Right ventricle myocardium superior (tissue), 1 donor: Measurements from ENCODE around the gene TTC34. TPM values are rescaled to one million over a fixed set of nuclear protein-coding genes. Genes with fewer than 3 reads are reported as not detected.

Source experiments
- ATAC-seq: fragments of 200-7000 bp; cut with Tn5 transposase; one replicate; pipeline ENCODE4 v1.9.1; 2020; ENCODE audit warnings: mild to moderate bottlenecking; ENCODE audit not compliant: poor library complexity
- DNase-seq: peaks from one replicate; pipeline ENCODE4 v3.0.0-alpha.2; 2020
- intact Hi-C: fragments of 100-400 bp; cut with DNase I; formaldehyde crosslinking; loops from one replicate; pipeline ENCODE4 v1.11.2; 2022
- total RNA-seq: library from RNA; stranded (reverse); fragmentation: NEBNext Ultra II Directional; extraction: Animal tissue kit (Norgen Biotek cat#: 25700); gene quantifications from one replicate; pipeline ENCODE4 v1.2.1, GENCODE V29; 2021
- donor health status: DM: no; HTN: yes; CAD: no; lungs with severe emphysema.

Gene TTC34
- total RNA-seq, 1 donor from 2014 or later, result 0.56 TPM

GRCh38 chr1:2609319-2610035 lies 192.0 kb downstream of the TTC34 start:
- DNase-seq (peak; percentile 33), ATAC-seq (no peak)
- intact Hi-C loops, result no loop called here

GRCh38 chr1:2607641-2608091 lies 193.8 kb downstream of the TTC34 start:
- intact Hi-C loops, result no loop called here
- ATAC-seq (peak; percentile 66), DNase-seq (peak; percentile 59)

- ATAC-seq, result no peak
- DNase-seq, result peak; percentile 43
- intact Hi-C loops, result no loop called here
Measured at GRCh38 chr1:2606881-2607621, 194.4 kb downstream of the TTC34 start.

- intact Hi-C loops, result no loop called here
- ATAC-seq (no peak), DNase-seq (peak; percentile 25)
Measured at GRCh38 chr1:2606396-2606880, 195.1 kb downstream of the TTC34 start.

GRCh38 chr1:2605509-2606395 lies 195.7 kb downstream of the TTC34 start:
- ATAC-seq (no peak), DNase-seq (peak; percentile 38)
- intact Hi-C loops, result no loop called here

GRCh38 chr1:2604844-2605508 lies 196.5 kb downstream of the TTC34 start:
- intact Hi-C loops, result no loop called here
- DNase-seq (no peak), ATAC-seq (no peak)

- intact Hi-C loops, result no loop called here
- DNase-seq (peak; percentile 40), ATAC-seq (no peak)
Measured at GRCh38 chr1:2604156-2604843, 197.2 kb downstream of the TTC34 start.

GRCh38 chr1:2603521-2604155 lies 197.9 kb downstream of the TTC34 start:
- ATAC-seq, result no peak
- intact Hi-C loops, result no loop called here
- DNase-seq, result peak; percentile 26

GRCh38 chr1:2602866-2603520 lies 198.5 kb downstream of the TTC34 start:
- peak; percentile 22 for DNase-seq
- no peak for ATAC-seq
- intact Hi-C loops, result no loop called here

- intact Hi-C loops, result no loop called here
- DNase-seq (no peak), ATAC-seq (no peak)
Measured at GRCh38 chr1:2602311-2602835, 199.1 kb downstream of the TTC34 start.

- intact Hi-C loops, result no loop called here
- ATAC-seq (no peak), DNase-seq (peak; percentile 30)
Measured at GRCh38 chr1:2601721-2602303, 199.7 kb downstream of the TTC34 start.

GRCh38 chr1:2598329-2598931 lies 203.1 kb downstream of the TTC34 start:
- DNase-seq (no peak), ATAC-seq (no peak)
- intact Hi-C loops, result no loop called here

- ATAC-seq (no peak), DNase-seq (peak; percentile 31)
- intact Hi-C loops, result no loop called here
Measured at GRCh38 chr1:2597441-2598328, 203.8 kb downstream of the TTC34 start.

- DNase-seq (peak; percentile 21), ATAC-seq (no peak)
- intact Hi-C loops, result no loop called here
Measured at GRCh38 chr1:2596530-2597333, 204.8 kb downstream of the TTC34 start.
